Loucy (cell line): ENCODE data around the gene IFT122.

Source experiments
- CTCF ChIP-seq: fragments of 200-600 bp; sonication (generic); conservative IDR thresholded peaks from 2 replicates; pipeline ENCODE4 v1.5.1; 2014; ENCODE audit warnings: mild to moderate bottlenecking, antibody characterized with exemption, low read length
- EZH2phosphoT487 ChIP-seq: fragments of 200-600 bp; IDR thresholded peaks from 2 replicates; pipeline ENCODE4 v1.6.1; 2018; ENCODE audit warnings: antibody characterized with exemption, mild to moderate bottlenecking, moderate library complexity, borderline replicate concordance

- no peak for TF ChIP-seq CTCF
- no peak for TF ChIP-seq EZH2phosphoT487
These were observed 80.1 kb downstream of the IFT122 start for GRCh38 chr3:129519896-129520715.
